Activated naive CD8-positive, alpha-beta T cell treated with anti-CD3 and anti-CD28 coated beads, Interleukin-2, amount 50 U/mL, for 16 hours (primary cell): Measurements from ENCODE around the gene TBC1D26.
"Not testable (repeated sequence)": the region's sequence is repeated elsewhere in the genome, so short reads cannot be mapped to it uniquely, and the experiment has no call there.

Experiments
- DNase-seq: peaks from one replicate; pipeline ENCODE4 v3.0.0-alpha.2; 2020; ENCODE audit warnings: low read depth, low spot score

Gene TBC1D26

GRCh38 chr17:15731900-15732299, at the start of gene TBC1D26:
TBC1D26 (plus strand) TSS chr17:15732283; CDS start chr17:15735349, 3,066 bp downstream.
- not testable (repeated sequence) for DNase-seq

GRCh38 chr17:15683135-15683534, 48.9 kb upstream of the TBC1D26 start:
- DNase-seq: not testable (repeated sequence)

GRCh38 chr17:15683824-15684478, 48.1 kb upstream of the TBC1D26 start, which contains the start of gene TRIM16:
TRIM16 (minus strand) TSS chr17:15684311; CDS start chr17:15651609, 32,702 bp downstream.
- peak; percentile 47 for DNase-seq

- DNase-seq: not testable (repeated sequence)
Observed at GRCh38 chr17:15687494-15687893, 44.6 kb upstream of the TBC1D26 start.

- not testable (repeated sequence) for DNase-seq
Observed at GRCh38 chr17:15698967-15699366, 33.1 kb upstream of the TBC1D26 start.

GRCh38 chr17:15699413-15699924, 32.6 kb upstream of the TBC1D26 start, which contains the start of gene ZNF286A:
ZNF286A (plus strand) TSS chr17:15699752; CDS start chr17:15700330, 578 bp downstream.
- peak; percentile 97 for DNase-seq

GRCh38 chr17:15699937-15700336, 32.1 kb upstream of the TBC1D26 start:
- not testable (repeated sequence) for DNase-seq

- DNase-seq: not testable (repeated sequence)
Observed at GRCh38 chr17:15704239-15704638, 27.8 kb upstream of the TBC1D26 start.

- not testable (repeated sequence) for DNase-seq
Observed at GRCh38 chr17:15704813-15705212, 27.3 kb upstream of the TBC1D26 start.

GRCh38 chr17:15708879-15709278, 23.2 kb upstream of the TBC1D26 start:
- DNase-seq: not testable (repeated sequence)

- DNase-seq: not testable (repeated sequence)
Observed at GRCh38 chr17:15716601-15717563, 15.2 kb upstream of the TBC1D26 start.

- not testable (repeated sequence) for DNase-seq
Observed at GRCh38 chr17:15730535-15730934, 1.5 kb upstream of the TBC1D26 start.

GRCh38 chr17:15733174-15733789, 1.2 kb downstream of the TBC1D26 start:
- DNase-seq: not testable (repeated sequence)

- not testable (repeated sequence) for DNase-seq
Observed at GRCh38 chr17:15736578-15736977, 4.5 kb downstream of the TBC1D26 start.

- no peak for DNase-seq
Observed at GRCh38 chr17:15738066-15738465, 6.0 kb downstream of the TBC1D26 start.

- not testable (repeated sequence) for DNase-seq
Observed at GRCh38 chr17:15739259-15739658, 7.2 kb downstream of the TBC1D26 start.

- not testable (repeated sequence) for DNase-seq
Observed at GRCh38 chr17:15740041-15740440, 8.0 kb downstream of the TBC1D26 start.

- no peak for DNase-seq
Observed at GRCh38 chr17:15740570-15741120, 8.6 kb downstream of the TBC1D26 start.

GRCh38 chr17:15741624-15742023, 9.5 kb downstream of the TBC1D26 start:
- no peak for DNase-seq

GRCh38 chr17:15742051-15742795, 10.1 kb downstream of the TBC1D26 start:
- DNase-seq: no peak
